GM10248 (cell line): ENCODE results near the gene VDR.
"Not testable (repeated sequence)": the region's sequence is repeated elsewhere in the genome, so short reads cannot be mapped to it uniquely, and the experiment has no call there.

Experiments
- CTCF ChIA-PET: fragments of 300-600 bp; sonication (Branson Sonifier 250); formaldehyde crosslinking; extraction: SDS; loops from one replicate; lab custom pipeline; 2021; ENCODE audit warnings: antibody characterized with exemption; lab: Yijun Ruan, JAX
- POLR2A ChIA-PET: fragments of 350-650 bp; sonication (Branson Sonifier 250); formaldehyde crosslinking; extraction: SDS; loops from one replicate; lab custom pipeline; 2020; ENCODE audit warnings: antibody characterized with exemption; lab: Yijun Ruan, JAX
- DNase-seq: peaks from one replicate; pipeline ENCODE4 v3.0.0; 2012; ENCODE audit errors: extremely low spot score
- TF ChIP-seq, protein P1 (sequence below): IDR thresholded peaks from 2 replicates; pipeline ENCODE4 v1.5.1; 2012; ENCODE audit warnings: mild to moderate bottlenecking, low read depth; ENCODE audit errors: extremely low read depth, missing control alignments, control extremely low read depth

VDR gene

DNA sequence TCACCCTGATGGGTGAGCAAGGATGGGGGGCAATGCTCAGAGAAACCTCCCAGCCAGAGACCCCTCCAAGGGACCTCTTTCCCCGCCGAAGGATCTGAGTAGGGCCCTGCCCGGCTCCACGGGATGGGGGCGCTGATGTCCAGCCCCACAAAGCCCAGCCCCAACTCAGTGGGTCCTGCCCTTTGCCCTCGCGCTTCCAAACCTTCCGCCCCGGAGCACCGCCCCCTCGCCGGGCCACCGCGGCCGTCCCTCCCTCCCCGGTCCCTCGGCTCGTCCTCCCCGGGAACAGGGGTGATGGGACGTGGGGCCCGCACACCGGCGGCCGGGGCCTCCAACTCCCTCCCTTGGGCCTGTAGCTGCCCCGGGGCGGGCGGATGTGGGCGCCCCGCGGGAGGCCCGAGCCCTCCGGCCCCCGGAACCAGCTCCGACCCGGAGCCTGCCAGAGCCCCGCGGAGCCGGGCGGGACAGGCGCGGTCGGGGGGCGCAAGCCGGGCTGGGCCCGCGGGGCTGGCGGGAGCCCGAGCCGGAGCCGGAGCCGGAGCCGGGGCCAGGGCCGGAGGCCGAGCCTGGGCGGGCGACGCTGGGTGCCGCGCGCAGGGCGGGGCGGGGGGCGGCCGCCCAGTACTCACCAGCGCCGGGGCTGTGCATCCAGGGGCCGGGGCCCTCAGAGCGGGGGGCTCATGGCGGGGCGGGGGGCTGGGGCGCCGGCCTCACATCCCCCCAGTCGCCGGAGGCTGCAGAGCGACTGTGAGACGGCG is 85.5 kb downstream of the VDR start:
- CTCF ChIA-PET = interaction anchor here (1.1 to 7.8 kb wide), 6 partner anchors 12 to 105 kb away, joined by 3 to 260 read pairs (median 22); no protein-coding TSS in a partner anchor
- TF ChIP-seq, protein P1, sequence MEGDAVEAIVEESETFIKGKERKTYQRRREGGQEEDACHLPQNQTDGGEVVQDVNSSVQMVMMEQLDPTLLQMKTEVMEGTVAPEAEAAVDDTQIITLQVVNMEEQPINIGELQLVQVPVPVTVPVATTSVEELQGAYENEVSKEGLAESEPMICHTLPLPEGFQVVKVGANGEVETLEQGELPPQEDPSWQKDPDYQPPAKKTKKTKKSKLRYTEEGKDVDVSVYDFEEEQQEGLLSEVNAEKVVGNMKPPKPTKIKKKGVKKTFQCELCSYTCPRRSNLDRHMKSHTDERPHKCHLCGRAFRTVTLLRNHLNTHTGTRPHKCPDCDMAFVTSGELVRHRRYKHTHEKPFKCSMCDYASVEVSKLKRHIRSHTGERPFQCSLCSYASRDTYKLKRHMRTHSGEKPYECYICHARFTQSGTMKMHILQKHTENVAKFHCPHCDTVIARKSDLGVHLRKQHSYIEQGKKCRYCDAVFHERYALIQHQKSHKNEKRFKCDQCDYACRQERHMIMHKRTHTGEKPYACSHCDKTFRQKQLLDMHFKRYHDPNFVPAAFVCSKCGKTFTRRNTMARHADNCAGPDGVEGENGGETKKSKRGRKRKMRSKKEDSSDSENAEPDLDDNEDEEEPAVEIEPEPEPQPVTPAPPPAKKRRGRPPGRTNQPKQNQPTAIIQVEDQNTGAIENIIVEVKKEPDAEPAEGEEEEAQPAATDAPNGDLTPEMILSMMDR = peak; percentile 58
- POLR2A ChIA-PET = no interaction called here
- peak; percentile 69 for DNase-seq

DNA sequence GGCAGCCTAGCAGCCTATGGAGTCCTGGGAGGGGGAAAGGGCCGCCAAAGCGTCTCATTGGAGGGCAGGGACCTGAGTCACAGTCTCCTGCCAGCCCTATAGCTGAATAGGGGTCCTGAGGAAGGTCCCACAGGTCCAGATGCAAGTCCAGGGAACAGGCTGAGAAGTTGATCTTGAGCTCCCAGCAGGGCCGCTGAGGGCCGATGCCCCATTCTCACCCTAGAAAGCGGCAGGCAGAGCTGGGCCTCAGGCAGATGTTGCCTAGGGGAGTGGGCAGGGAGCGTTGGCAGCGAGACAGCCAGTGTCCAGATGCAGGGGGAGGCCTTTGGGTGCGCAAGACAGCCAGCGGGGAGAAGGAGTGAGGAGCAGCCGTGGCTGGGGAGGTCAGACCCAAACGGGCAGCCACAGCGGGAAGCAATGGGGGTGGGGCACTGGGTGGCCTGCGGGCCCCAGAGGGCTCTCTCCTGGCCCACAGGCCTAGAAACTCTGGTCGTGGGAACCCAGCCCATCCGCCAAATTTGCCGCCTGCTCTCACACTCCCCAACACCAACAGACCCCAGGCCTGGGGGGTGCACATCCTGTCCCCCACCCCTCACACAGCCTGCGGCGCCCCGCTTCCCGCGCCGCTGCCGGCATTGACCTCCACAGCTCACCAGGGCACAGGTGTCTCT is 86.2 kb downstream of the VDR start:
- ChIA-PET CTCF (interaction anchor here (0.9 to 7.8 kb wide), 10 partner anchors 12 to 145 kb away, joined by 3 to 260 read pairs (median 11); partner anchors contain the start of gene TMEM106C), POLR2A (interaction anchor here (2.3 kb wide), 1 partner anchor 13 kb away, joined by 8 read pairs; no protein-coding TSS in a partner anchor)
- TF ChIP-seq, protein P1 = no peak
- no peak for DNase-seq

GRCh38 chr12:47818007-47818376 is 86.8 kb downstream of the VDR start:
- ChIA-PET POLR2A (interaction anchor here (0.6 to 2.3 kb wide), 2 partner anchors 14 to 47 kb away, joined by 3 to 8 read pairs; no protein-coding TSS in a partner anchor), CTCF (interaction anchor here (0.9 to 7.8 kb wide), 14 partner anchors 11 to 145 kb away, joined by 3 to 260 read pairs (median 4); partner anchors contain the start of genes RAPGEF3 and TMEM106C)
- DNase-seq = no peak
- TF ChIP-seq, protein P1 = no peak

DNA sequence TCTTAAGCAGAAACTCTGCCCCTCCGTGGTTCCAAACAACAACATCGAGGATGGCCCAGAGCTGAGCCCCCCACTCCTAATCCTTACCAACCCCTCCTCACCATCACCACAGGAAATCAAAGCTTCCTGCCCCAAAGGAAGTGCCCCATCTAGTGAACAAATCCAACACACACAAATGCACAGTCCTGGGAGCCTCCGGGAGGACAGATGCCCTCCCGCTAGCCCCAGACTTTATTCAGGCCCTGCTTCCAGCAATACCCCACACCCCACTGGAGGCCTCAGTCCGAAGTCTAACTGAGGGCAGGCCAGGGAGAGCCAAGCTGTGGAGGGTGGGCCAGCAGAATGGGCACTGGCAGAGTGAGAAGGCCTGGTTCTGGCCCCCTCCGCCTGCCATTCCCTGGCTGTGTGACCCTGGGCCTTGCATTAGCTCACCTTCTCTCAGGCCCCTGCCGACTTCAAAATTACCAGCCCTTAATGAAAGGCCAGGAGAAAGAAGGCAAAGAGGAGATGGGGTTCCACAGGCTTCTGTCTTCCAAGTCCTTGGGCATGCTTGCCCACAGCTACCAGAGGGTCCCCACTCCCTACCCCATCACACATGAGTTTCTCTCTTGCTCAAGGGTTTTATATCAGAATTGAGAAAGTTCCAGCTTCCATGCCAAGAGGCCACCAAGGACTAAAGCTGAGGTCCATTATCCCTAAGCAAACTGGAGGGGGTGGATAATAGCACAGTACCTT is 87.4 kb downstream of the VDR start:
- CTCF ChIA-PET = interaction anchor here (0.8 to 7.8 kb wide), 13 partner anchors 11 to 76 kb away, joined by 3 to 260 read pairs (median 4); partner anchors contain the start of gene RAPGEF3
- TF ChIP-seq, protein P1 = no peak
- POLR2A ChIA-PET = interaction anchor here (0.6 to 2.3 kb wide), 2 partner anchors 15 to 48 kb away, joined by 3 to 8 read pairs; no protein-coding TSS in a partner anchor
- no peak for DNase-seq

- no peak for DNase-seq
- ChIA-PET POLR2A (interaction anchor here (0.7 to 2.3 kb wide), 2 partner anchors 15 to 46 kb away, joined by 6 to 8 read pairs; no protein-coding TSS in a partner anchor), CTCF (interaction anchor here (0.8 to 7.8 kb wide), 11 partner anchors 10 to 75 kb away, joined by 3 to 260 read pairs (median 9); partner anchors contain the start of gene RAPGEF3)
- TF ChIP-seq, protein P1 = no peak
Observed at GRCh38 chr12:47816403-47817271, 88.2 kb downstream of the VDR start.

DNA sequence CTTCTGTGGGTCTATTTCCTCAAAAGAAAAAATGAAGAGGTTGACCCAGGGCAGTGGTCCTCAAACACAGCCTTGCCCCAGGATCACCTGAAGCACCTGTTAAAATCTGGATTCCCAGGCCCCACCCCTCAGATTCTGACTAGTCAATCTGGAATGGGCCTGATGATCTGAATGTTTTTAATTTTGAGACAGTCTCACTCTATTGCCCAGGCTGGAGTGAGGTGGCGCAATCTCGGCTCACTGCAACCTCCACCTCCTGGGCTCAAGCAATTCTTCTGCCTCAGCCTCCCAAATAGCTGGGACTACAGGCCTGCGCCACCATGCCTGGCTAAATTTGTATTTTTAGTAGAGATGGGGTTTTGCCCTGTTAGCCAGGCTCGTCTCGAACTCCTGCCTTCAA is 89.3 kb downstream of the VDR start:
- POLR2A ChIA-PET = interaction anchor here (0.7 kb wide), 1 partner anchor 47 kb away, joined by 6 read pairs; no protein-coding TSS in a partner anchor
- CTCF ChIA-PET = interaction anchor here (7.8 to 31.1 kb wide), 2 partner anchors 19 to 20 kb away, joined by 260 to 685 read pairs; no protein-coding TSS in a partner anchor
- not testable (repeated sequence) for DNase-seq
